NCI-H146 (cell line): ENCODE results near the gene CPAMD8.
A peak's percentile ranks its signal among the peaks of the same experiment; 100 is the strongest.

ENCODE experiments used
- DNase-seq: peaks from one replicate; lab custom pipeline; 2025; lab: John Stamatoyannopoulos, UW

Gene CPAMD8

DNA sequence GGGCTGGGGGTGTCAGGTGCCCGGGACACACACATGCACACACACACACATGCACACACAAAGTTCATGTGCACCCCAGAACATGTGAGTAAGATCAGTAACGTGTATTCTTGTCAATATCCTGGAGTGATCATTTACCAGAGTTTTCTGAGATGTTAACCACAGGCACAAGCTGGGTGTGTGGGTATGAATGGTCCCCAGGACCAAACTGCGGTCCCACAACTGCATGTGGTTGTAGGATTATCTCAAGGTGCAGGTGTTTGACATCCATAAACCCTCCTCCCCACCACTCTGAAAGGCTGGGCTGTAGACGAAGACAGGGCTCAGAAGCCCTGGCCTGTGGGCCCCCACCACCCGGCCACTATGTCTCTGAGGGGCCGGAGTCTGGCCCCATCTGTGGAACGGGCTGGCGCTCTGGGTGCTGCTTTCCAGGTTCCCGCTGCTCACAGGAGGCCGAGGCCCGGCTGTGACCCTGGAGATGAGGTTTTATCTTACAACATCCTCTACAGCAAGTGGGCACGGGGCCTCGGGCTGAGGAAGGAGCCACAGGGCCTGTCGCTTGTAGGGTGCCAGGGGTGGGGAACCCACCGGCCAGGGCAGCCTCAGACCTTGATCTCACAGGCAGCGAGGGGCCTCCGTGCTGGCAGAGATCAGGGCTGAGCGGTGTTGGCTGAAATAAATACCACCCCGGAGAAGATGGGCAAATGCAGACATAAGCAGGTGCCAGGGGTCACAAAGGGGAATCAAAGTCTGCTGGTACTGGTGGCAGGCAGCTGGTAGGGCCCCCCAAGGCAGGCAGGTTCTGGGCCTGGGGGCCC is 133.5 kb downstream of the CPAMD8 start:
- no peak for DNase-seq

- no peak for DNase-seq
Measured at GRCh38 chr19:16892436-16892835, 134.2 kb downstream of the CPAMD8 start.

GRCh38 chr19:16891696-16892382 is 134.8 kb downstream of the CPAMD8 start:
- DNase-seq = no peak

DNA sequence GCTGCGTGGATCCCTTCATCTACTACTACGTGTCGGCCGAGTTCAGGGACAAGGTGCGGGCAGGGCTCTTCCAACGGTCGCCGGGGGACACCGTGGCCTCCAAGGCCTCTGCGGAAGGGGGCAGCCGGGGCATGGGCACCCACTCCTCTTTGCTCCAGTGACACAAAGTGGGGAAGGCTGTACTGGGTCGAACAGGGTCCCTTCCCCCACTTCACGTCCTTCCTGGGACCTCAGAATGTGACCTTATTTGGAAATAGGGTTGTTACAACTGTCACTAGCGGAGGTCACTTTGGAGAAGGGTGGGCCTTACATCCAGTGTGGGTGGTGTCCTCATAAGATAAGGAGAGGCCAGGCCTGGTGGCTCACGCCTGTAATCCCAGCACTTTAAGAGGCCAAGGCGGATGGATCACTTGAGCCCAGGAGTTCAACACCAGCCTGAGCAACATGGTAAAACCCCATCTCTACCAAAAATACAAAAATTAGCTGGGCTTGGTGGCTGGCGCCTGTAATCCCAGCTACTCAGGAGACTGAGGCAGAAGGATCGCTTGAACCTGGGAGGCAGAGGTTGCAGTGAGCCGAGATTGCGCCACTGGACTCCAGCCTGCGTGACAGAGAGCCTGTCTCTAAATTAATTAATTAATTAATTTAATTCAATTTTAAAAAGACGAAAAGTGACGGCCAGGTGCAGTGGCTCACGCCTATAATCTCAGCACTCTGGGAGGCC is 136.0 kb downstream of the CPAMD8 start:
- DNase-seq = no peak

DNA sequence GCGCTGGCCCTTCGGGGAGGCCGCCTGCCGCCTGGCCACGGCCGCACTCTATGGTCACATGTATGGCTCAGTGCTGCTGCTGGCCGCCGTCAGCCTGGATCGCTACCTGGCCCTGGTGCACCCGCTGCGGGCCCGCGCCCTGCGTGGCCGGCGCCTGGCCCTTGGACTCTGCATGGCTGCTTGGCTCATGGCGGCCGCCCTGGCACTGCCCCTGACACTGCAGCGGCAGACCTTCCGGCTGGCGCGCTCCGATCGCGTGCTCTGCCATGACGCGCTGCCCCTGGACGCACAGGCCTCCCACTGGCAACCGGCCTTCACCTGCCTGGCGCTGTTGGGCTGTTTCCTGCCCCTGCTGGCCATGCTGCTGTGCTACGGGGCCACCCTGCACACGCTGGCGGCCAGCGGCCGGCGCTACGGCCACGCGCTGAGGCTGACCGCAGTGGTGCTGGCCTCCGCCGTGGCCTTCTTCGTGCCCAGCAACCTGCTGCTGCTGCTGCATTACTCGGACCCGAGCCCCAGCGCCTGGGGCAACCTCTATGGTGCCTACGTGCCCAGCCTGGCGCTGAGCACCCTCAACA is 136.6 kb downstream of the CPAMD8 start:
- peak; percentile 53 for DNase-seq

DNA sequence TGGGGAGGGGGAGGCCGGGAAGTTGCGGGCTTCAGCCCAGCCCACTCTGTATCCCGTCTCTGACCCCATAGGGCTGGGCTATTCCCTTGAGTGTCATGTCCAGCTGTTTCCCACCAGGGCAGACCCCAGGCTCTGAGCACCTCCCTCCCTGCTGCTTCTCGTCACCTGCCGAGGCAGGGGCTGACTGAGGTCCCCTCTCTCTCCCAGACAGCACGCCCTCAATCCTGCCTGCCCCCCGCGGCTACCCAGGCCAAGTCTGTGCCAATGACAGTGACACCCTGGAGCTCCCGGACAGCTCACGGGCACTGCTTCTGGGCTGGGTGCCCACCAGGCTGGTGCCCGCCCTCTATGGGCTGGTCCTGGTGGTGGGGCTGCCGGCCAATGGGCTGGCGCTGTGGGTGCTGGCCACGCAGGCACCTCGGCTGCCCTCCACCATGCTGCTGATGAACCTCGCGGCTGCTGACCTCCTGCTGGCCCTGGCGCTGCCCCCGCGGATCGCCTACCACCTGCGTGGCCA is 137.2 kb downstream of the CPAMD8 start:
- DNase-seq = peak; percentile 36

DNA sequence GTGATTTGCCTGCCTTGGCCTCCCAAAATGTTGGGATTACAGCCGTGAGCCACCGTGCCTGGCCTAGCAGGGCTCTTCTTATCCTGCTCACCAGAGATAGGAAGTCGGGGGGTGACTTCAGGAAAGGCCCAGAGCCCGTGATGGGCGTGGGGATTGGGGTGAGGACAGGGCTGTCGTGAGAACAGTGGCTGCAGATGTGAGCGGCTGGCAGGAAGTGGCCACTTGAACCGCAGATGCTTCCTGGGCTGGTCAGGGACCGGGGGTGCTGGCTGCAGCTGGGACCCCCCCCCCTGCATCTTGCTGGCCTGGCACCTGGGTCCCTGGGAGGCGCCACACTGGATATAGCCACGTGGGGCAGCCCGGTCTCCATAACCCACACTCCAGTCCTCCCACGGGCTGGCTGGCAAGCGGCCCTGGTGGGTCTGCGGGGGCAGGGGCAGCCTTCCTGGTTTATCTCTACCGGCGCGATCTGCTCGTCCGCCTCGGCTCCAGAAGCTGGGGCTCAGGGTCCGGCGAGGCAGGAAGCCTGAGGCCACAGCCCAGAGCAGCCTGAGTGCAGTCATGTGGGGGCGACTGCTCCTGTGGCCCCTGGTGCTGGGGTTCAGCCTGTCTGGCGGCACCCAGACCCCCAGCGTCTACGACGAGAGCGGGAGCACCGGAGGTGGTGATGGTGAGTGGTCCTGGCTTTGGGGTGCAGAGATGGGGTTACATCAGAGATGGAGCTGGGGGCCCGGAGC is 137.8 kb downstream of the CPAMD8 start, which contains the start of gene F2RL3:
TSS of gene F2RL3 (plus strand) at position 371 of the 737 bp plus-strand sequence. CDS start at position 562, 191 bp downstream.
- DNase-seq = no peak

DNA sequence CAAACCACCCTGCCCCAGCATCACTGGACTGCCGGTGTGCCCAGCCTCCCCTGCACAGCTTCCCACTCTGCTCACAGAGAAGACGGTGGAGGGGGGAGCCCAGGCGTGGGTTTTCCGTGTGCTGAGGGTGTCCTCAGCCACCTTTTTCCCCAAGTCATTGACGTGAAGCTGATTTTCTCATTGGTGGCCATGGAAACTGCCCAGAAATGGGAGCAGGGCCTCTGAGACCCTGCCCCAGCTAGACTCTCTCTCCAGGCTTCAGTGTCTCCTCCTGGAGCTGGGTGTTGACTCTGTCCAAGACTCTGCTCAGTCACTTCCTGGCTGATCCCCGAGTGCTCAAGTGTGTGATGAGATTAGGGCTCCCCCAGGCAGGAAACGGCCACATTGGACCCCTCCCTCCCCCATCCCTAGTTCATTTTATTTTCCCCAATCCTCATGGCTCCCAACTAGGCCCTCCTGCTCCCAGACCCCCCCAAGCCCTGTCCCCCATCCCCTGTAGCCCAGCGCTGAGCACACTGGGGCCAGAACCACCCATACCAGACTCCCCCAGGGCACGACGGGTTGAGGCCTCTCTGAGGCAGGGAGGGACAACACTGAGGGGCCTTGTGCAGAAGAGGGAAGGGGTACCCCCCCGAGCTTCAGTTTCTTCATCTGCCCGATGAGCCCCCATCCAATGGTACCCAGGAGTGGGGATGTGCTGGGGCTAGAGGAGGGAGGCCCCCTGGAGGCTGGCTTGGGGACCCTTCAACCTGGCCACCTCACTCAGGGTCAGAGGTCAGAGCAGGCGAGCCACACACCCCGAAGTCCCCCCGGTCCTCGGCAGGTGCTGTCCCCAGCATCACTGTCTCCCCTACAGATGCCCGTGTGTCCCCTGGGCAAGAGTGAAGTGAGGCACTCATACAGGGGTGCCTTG is 139.0 kb downstream of the CPAMD8 start:
- no peak for DNase-seq

- no peak for DNase-seq
Measured at GRCh38 chr19:16886305-16886880, 140.2 kb downstream of the CPAMD8 start.

GRCh38 chr19:16885166-16885565 is 141.4 kb downstream of the CPAMD8 start:
- no peak for DNase-seq

GRCh38 chr19:16883522-16883921 is 143.1 kb downstream of the CPAMD8 start:
- no peak for DNase-seq

DNA sequence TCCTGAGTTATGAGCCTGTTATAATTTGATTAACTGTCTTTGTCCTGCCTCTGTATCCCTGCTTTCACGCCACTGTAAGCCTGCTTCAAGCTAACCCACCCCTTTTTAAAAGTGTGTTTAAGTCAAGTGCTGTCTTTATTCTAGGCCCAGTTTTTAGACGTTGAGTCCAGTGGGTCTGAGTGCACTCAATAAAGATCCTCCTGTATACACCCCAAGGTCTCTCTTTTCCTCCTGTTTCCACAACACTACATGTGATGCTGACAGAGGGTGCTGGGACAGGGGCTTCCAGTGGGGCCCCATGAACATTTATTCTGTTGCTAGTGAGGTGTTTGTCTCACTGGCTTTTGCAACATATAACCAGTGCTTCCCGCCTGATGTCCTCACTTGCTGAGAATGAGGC is 144.5 kb downstream of the CPAMD8 start:
- DNase-seq = no peak

- DNase-seq = no peak
Measured at GRCh38 chr19:16880884-16881554, 145.6 kb downstream of the CPAMD8 start.

DNA sequence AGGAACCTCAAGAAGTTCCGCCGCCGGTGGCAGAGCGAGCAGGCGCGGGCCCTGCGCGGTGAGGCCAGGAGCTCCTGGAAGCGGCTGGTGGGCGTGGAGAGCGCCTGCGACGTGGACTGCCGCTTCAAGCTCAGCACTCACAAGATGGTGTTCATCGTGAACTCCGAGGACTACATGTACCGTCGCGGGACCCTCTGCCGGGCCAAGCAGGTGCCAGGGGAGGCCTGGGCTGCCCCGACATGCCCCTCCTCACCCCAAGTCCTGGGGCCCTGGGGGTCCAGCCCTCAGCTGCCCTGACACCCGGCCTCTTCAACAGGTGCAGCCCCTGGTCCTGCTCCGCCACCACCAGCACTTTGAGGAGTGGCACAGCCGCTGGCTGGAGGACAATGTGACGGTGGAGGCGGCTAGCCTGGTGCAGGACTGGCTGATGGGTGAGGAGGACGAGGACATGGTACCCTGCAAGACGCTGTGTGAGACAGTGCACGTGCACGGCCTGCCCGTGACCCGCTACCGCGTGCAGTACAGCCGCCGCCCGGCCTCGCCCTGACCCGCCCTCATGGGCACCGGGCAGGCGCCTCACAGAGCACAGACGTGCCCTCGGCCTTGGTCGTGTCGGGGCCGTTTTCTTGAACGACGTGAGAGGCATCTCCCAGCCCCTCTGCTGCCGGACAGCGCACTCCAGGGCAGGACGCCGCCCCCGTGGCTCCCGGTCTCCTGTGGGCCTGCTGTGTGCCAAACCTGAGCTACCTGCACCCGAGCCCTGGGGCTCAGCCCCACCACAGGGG is 148.2 kb downstream of the CPAMD8 start:
- DNase-seq = no peak

- no peak for DNase-seq
Measured at GRCh38 chr19:16877581-16877980, 149.0 kb downstream of the CPAMD8 start.

- DNase-seq = no peak
Measured at GRCh38 chr19:16876904-16877361, 149.7 kb downstream of the CPAMD8 start.

DNA sequence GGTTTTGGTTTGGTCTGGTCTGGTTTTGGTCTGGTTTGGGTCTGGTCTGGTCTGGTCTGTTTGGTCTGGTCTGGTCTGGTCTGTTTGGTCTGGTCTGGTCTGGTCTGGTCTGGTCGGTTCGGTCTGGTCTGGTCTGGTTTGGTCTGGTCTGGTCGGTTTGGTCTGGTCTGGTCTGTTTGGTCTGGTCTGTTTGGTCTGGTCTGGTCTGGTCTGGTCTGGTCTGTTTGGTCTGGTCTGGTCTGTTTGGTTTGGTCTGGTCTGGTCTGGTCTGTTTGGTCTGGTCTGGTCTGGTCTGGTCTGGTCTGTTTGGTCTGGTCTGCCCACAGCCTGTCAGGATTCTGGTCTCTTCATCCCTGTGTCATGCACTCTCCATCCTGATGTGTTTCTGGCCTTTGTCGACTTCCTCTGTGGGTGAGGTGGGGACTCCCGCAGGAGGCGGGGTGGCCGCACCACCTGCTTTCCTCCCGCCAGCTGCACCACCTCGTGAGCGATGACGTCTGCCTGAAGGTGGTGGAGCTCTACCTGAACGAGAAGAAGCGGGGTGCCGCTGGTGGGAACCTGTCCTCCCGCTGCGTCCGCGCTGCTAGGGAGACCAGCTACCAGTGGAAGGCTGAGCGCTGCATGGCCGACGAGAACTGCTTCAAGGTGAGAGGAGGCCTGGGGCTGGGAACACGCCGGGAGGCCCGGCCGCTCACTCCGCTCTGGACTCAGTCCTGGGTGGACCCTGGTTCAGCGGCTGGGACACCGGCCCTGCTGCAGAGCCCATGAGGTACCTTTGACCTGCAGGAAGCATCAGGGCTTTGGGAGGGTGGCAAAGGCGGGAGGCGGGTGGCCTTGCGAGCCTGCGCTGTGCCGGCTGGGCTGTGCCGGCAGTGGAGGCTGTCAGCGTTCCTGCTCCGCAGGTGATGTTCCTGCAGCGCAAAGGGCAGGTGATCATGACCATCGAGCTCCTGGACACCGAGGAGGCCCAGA is 150.7 kb downstream of the CPAMD8 start:
- no peak for DNase-seq
